CD4-positive, alpha-beta T cell treated with Interferon alpha-2 for 1 hour (primary cell): ENCODE results near the gene ZNF548.

Experiments
- DNase-seq, 2 donors: peaks; one replicate each; pipeline ENCODE4 v3.0.0-alpha.2; 2020 to 2022

The ZNF548 gene

DNA sequence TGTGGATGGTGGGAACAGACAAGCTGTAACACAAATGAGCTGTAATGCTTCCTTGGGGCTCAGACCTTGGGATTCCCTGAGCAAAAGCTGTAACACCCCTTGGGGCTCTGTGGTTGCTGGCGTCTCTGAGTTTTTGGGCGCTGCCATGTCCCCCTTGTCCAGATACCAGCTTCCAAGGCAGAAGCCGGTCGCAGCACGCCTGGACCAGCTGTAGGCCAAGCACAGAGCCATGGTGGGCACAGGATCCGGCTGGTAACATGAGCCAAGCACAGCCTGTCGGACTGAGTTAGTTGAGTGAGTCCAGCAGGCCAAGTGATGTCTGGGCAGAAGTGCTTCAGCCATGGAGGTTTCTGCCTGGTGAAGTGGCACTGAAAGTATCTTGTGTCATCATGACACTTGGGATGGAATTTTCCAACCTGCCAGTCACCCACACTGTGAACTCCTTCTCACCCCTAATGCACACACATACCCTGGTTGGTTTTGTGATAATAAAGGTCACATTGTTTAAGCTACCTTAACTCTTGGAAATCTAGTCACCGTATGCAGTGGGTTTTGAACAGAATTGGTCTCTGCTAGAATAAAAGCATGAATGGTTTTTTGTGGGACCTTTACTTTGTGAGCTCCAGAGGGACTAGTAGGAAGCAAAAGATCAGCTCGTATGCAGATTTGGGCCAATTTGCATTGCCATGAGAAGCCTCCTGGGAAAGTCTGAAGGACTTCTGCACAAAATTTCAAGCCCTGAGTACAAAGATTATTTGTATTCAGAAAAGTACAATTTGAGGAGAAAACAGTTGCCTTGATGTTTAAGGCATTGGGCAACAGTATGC, 14.3 kb downstream of the ZNF548 start:
- DNase-seq = no peak

DNA sequence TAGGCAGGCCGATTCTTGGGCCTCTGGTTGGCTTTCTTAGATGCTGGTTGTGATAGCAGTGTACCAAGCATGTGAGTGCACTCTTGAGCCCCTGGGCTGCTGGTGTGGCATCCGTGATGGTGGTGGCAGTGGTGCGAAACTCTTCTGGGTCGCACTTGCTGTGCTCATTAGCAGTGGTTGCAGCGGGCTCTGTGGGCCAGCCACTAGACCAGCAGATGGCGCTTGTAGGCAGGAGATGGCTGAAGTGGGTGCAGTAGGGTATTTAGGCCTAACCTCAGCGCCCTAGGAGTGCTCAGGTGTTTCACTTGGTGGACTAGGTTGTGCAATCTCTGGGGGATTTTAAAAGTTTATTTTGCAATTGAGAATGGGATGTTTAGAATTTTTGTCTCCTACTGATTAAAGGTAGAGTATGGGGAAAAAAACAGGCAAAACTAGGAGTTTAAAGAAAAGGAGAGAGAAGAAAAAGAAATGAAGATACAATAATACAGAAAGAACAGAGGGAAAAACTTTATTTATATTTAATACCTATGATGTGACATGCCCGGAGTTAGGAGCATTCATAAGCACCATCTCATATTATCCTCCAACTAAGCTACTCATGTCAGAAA, 17.0 kb downstream of the ZNF548 start:
- DNase-seq = peak; percentile 73 to 82

DNA sequence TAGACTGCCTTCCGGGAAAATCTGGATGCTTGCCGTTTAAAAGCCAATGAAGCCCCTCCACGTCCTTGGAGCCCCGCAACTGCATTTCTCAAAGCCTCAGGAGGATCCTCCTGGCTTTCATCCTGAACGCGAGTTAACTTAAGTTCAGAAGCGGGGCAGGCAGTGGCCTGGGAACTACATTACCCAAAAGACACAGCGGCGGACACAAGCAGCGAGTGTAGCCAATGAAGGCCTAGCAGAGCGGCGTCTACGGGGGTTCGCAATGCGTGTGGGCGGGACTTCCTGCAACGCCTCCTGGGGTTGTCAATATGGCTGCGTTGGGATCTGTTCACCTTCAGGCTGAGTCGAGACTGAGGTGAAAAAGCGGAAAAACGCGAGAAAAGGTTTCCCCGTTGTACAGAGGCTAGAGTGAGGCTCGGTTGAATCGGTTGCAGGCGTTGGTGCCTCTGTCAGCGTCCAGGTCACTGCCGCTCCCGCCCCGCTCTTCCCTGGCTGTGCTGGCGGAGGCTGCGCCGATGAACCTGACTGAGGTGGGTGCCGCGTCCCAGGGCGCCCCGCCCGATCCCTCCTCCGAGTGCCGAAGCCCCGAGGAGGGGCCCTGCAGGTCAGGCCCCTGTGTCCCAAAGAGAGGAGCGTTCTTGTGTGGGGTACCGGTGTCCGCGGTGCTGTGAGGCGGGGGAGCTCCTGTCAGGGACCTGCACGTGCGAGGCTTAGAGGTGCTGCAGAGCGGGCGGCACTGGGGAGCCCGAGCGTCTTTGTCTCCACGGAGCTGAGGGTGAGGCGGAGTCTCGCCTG, 21.4 kb downstream of the ZNF548 start, which contains the start of gene ZNF17:
Gene ZNF17 (plus strand): TSS at position 285 of the 795 bp plus-strand sequence. CDS start 2,455 bp downstream, outside the sequence.
- DNase-seq = peak; percentile 92 to 93

DNA sequence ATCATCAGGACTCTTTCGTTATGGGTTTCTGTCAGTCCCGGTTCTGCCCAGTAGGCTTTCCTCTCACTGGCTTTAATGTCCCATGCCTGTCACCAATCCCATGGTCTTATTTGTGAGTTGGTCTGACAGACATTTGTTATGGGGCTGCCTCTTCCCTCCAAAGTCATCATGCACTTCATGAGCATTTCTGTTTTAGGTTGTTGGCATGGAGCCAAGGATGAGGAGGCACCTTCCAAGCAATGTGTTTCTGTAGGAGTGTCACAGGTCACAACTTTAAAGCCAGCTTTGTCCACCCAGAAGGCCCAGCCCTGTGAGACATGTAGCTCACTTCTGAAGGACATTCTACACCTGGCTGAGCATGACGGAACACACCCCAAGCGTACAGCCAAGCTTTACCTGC, 29.8 kb downstream of the ZNF548 start:
- DNase-seq = no peak

DNA sequence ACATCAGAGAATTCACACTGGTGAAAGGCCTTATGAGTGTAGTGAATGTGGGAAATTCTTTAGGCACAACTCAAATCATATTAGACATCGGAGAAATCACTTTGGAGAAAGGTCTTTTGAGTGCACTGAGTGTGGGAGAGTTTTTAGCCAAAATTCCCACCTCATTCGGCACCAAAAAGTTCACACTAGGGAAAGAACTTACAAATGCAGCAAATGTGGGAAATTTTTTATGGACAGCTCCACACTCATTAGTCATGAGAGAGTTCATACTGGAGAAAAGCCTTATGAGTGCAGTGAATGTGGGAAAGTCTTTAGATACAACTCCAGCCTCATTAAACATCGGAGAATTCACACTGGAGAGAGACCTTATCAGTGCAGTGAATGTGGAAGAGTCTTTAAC, 31.4 kb downstream of the ZNF548 start:
- no peak for DNase-seq

DNA sequence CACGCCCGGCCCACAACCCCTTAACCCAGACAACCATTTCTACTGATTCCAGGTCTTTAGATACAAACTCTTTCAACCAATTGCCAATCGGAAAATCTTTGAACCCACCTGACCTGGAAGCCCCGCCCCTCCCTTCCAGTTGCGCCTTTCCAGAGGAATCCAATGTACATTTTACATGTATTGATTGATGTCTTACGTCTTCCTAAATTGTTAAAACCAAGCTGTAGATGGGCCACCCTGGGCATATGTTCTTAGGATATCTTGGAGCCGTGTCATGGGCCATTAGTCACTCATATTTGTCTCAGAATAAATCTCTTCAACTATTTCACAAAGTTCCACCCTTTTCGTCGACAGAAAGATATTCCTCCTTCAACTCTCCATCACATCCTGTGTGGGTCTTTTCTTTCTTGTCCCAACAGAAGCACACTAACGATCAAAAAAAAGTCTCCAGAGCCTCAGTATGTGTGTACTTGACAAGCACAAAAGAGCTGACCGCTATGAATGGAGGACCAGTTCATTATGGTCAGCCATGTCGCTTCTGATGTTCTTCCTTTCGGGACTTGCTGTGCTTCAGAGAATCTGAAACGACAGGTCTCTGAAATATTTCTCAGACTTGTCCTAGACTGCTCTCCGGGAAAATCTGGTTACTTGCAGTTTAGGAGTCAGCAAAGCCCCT, 44.9 kb downstream of the ZNF548 start:
- DNase-seq = no peak

DNA sequence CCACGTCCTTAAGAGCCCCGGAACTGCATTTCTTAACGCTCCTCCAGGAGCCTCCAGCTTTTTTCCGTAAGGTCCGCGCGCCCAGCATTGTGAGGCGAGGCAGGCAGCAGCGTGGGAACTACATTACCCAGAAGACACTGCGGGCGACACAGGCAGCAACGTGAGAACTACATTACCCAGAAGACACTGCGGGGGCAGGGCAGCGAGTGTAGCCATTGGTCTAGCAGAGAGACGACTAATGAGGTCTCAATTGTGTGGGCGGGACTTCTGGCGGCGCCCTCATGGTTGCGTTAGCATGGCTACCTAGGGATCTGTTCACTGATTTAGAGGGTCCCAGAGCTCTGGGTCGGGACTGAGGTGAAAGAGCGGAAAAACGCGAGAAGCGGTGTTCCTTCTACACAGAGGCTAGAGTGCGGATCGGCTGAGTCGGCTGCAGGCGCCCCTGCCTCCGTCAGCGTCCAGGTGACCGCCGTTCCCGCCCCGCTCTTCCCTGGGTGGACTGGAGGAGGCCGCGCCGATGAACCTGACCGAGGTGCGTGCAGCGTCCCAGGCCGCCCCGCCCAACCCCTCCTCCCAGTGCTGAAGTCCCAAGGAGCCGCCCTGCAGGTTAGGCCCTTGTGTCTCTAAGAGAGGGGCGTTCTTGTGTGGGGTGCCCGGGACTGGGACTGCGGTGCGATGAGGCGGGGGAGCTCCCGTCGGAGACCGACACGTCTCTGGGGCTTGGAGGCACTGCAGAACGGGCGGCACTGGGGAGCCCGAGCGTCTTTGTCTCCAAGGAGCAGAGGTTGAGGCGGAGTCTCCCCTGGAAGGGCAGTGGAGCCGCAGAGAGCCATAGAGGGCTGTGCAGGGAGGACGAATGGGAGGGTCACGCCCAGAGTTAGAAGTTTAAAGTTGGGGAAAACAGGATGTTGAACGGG, 45.7 kb downstream of the ZNF548 start, which contains the start of gene ZNF749:
Gene ZNF749 (plus strand): TSS at position 264 of the 917 bp plus-strand sequence. CDS start 254 bp downstream, at position 518.
- DNase-seq = peak; percentile 98 to 99

DNA sequence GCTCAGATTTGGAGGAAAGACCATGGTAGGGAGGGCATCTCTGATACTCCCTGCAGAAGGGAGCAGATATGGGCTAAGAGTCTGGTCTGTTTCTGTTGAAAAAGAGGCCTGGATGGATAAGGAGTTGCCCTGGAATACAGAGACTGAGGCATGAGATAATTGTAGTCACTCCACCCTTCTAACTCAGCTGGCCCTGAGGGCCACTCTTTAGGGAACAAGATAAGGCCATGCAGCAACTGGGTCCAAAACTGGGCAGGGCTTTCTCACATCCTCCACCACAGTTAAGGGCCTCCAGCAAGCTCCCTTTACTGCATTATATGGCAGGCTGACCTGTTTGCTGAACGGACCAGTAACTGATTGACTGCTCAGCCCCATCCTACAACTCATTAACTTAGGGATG, 46.8 kb downstream of the ZNF548 start:
- DNase-seq = no peak

DNA sequence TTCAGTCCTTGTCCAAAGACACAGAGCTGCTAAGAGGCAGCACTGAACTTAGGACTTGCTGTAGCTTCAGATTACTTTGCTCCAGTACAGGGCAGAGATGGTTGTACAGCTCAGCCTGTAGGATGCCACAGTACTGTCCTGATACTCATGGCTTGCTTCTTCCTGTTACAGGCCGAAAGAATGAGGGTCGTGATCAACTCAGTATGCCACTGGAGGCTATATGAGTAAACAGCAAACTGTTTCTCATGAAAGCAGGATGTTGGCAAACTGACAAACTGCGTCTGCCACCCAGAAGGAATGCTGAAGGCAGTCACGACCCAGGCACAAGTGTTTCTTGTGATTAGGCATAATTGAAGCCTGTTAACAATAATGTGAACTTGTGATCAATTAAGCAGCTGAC, 48.3 kb downstream of the ZNF548 start:
- DNase-seq = no peak

DNA sequence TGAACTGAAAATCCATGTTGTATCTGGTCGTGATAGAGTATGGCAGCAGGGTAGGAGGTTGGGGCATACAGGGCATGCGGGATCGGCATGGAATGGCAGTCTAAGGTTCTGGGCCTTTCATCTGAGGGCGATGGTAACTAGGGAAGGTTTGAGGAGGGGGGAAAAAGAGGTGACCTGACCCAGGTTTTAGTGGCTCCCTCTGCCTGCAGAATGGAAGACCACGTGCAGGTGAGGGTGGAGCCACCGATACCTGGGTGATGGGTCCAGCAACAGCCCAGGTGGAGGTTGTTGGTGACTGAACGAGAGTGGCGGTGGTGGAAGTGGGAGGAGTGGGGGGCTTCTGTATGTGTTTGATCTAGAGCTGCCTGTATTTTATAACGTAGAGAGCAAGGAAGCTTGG, 49.3 kb downstream of the ZNF548 start:
- DNase-seq = no peak

DNA sequence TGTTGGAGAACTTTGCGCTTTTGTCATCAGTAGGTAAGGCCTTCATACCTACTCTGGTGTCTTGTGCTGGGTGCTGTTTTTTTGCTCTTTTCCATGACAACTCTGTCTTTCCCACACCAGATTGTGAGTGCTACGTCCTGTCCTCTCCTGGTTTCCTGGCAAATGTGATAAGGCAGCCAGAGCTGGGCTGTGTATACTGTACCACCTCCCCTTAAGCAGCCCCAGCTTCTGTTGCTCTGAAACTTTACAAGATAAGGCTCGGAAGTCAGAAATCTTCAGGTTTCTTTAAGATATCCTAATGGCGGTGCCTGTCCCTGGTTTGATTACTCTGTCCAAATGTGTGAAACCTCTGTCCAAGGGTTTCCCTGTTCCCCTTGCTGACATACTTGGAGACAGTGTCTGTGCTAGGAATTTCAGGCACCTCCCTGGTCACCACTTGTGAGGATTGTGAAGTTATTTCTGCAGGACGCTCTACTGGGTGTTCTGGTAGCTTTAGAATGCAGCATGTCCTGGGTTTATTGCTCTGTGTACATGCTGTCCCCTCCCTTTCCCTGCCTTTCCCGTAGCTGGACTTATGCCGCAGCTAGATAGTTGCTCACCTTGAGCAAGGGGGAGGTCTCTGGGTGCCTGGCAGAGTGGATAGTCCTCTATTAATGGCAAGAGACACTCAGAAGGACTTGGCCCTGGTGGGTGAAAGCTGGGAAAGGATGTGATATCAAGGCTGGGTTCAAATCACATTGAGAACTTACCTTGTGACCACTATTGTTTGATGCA, 52.5 kb downstream of the ZNF548 start:
- no peak for DNase-seq

DNA sequence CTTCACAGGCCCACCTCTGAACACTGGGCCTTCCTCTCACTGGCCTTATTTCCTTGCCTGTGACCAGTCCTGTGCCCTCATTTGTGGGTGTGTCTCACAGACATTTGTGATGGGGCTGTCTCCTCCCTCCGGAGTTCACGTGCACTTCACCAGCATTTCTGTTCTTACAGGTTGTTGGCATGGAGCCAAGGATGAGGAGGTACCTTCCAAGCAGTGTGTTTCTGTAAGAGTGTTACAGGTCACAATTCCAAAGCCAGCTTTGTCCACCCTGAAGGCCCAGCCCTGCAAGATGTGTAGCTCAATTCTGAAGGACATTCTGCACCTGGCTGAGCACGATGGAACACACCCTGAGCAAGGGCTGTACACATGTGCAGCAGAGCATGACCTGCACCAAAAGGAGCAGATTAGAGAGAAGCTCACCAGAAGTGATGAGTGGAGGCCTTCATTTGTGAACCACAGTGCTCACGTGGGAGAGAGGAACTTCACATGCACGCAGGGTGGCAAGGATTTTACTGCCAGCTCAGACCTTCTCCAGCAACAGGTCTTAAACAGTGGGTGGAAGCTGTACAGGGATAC, 53.6 kb downstream of the ZNF548 start:
- no peak for DNase-seq

DNA sequence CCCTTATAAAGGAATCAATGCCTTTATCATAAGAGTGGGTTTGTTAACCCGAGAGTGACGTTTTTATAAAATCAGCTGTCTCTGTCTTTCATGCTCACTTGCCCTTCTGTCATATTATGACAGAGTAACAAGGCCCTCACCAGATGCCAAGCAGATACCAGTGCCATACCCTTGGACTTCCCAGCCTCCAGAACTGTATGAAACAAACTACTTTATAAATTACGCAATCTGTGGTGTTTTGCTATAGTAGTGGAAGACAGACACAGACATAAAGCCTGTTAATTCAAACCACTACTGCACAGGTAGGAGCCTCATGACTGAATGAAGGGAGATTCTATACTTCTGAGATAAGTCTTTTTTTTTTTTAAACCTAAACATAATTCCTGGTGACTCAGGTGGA, 62.7 kb downstream of the ZNF548 start:
- DNase-seq = no peak
